Measurements from ENCODE around the gene ME3. TPM values are rescaled to one million over a fixed set of nuclear protein-coding genes. Genes with fewer than 3 reads are reported as not detected.

ME3 gene
- total RNA-seq, 1 experiment from 2014 or later, result 0.30 TPM

DNA sequence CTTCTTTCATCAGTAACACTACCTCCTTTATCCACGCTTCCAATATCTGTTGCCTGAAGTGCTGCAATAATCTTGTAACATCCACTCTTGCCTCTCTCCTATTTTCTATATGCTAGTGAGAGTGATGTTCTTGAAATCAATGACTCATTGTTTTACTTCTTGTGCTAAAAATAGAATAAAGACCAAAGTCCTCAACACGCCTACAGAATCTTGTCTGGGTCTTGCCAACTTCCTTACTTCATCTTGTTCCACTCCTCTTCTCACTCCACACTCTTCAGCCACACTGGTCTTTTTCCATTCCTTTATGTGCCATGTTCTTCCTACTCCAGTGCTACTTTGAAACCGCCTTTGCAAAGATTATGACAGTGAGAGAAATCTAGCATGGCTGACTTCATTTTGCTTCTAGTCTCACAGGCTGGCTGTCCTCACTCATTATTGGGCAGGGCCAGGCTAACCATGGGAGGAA lies 161.3 kb downstream of the ME3 start:
- Histone ChIP-seq H3K27ac (ENCODE audit: low read depth, low read length) (no peak overlapping the region), H3K4me2 (ENCODE audit: low read length) (peak overlapping the region; percentile 35), H3K4me3 (replicated peaks in 1 of 2; ENCODE audit: low read depth in 1 of 2, low read length in 2 of 2) (peak overlapping the region in 1 of 2 experiments; percentile 17; a peak in 1 of 4 replicates), H3K9me2 (ENCODE audit: insufficient read depth) (no peaks in the 10 kb centered on the region), H3K36me3 (ENCODE audit: control insufficient read depth in 1 of 2, insufficient read depth in 2 of 2, low read length in 2 of 2) (no peaks in the 10 kb centered on the region), H4K20me1 (ENCODE audit: insufficient read depth) (no peaks in the 10 kb centered on the region), H3K9ac (ENCODE audit: low read length) (no peak overlapping the region), H3K9me3 (ENCODE audit: control insufficient read depth in 1 of 2, insufficient read depth in 1 of 2, low read depth in 1 of 2, low read length in 2 of 2) (no peaks in the 10 kb centered on the region; a peak in 1 of 4 replicates), H2AFZ (ENCODE audit: low read depth, low read length, poor library complexity, severe bottlenecking) (peak overlapping the region; percentile 13), H3K4me1 (ENCODE audit: control insufficient read depth in 1 of 2, insufficient read depth in 2 of 2, low read length in 2 of 2) (peaks cover 12 to 25% of the 10 kb centered on the region in 2 experiments), H3K27me3 (ENCODE audit: insufficient read depth, low read length) (no peaks in the 10 kb centered on the region), H3K79me2 (ENCODE audit: insufficient read depth, low read length) (no peaks in the 10 kb centered on the region)
- ChIA-PET RAD21 (ENCODE audit: low non-redundant PET in 1 of 2, low total read pairs in 2 of 2, uncharacterized antibody in 2 of 2, unreplicated experiment in 2 of 2) (no interaction called here), POLR2A (no interaction called here), CTCF (no interaction called here)
- TF ChIP-seq, protein P1, sequence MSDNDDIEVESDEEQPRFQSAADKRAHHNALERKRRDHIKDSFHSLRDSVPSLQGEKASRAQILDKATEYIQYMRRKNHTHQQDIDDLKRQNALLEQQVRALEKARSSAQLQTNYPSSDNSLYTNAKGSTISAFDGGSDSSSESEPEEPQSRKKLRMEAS (IDR thresholded peaks at IDR 0.05), result no peak
- no peak for TF ChIP-seq SIN3A (IDR thresholded peaks at IDR 0.05; ENCODE audit: low read depth)
- TF ChIP-seq EGR1 (IDR thresholded peaks at IDR 0.05; ENCODE audit: low read depth), result 0 out of 2 replicates have a peak, but pooled peaks have one; percentile 18
- TF ChIP-seq ELF1 (IDR thresholded peaks at IDR 0.05; ENCODE audit: borderline replicate concordance, low read depth), result no peak
- TF ChIP-seq CEBPB (IDR thresholded peaks at IDR 0.05; ENCODE audit: low read depth), result no peak
- TF ChIP-seq FOSL1 (IDR thresholded peaks at IDR 0.05; ENCODE audit: low read depth), result peak; percentile 2
- no peak for ATAC-seq
- BruUV-seq (replicated peaks), result no TSS peak
- DNase-seq (ENCODE audit: low read depth, low spot score), result no peak
- intact Hi-C loops (cut with micrococcal nuclease), result no loop called here

DNA sequence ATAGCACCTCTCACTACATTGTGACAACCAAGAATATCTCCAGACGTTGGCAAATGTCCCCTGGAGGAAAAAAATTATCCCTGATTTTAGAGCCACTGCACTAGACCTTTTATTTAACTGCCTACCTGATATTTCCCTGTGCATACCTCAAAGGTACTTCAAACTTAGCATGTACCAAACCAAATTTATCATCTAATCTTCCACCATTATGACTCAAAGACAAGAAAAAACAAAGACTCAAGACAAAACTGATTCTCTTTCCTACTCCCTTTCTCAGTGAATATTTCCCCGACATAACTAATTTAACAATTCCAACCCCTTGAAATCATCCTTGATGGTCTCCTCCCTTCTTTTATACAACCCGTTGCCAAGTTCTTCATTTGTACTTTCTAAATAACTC lies 161.7 kb downstream of the ME3 start:
- Histone ChIP-seq H3K27ac (ENCODE audit: low read depth, low read length) (no peak overlapping the region), H3K27me3 (ENCODE audit: insufficient read depth, low read length) (no peaks in the 10 kb centered on the region), H3K9me2 (ENCODE audit: insufficient read depth) (no peaks in the 10 kb centered on the region), H4K20me1 (ENCODE audit: insufficient read depth) (no peaks in the 10 kb centered on the region), H3K4me2 (ENCODE audit: low read length) (peak overlapping the region; percentile 35), H3K4me1 (ENCODE audit: control insufficient read depth in 1 of 2, insufficient read depth in 2 of 2, low read length in 2 of 2) (peaks cover 12 to 20% of the 10 kb centered on the region in 2 experiments), H3K9ac (ENCODE audit: low read length) (no peak overlapping the region), H2AFZ (ENCODE audit: low read depth, low read length, poor library complexity, severe bottlenecking) (no peak overlapping the region), H3K36me3 (ENCODE audit: control insufficient read depth in 1 of 2, insufficient read depth in 2 of 2, low read length in 2 of 2) (no peaks in the 10 kb centered on the region), H3K9me3 (ENCODE audit: control insufficient read depth in 1 of 2, insufficient read depth in 1 of 2, low read depth in 1 of 2, low read length in 2 of 2) (no peaks in the 10 kb centered on the region; a peak in 1 of 4 replicates), H3K4me3 (replicated peaks in 1 of 2; ENCODE audit: low read depth in 1 of 2, low read length in 2 of 2) (peak overlapping the region in 1 of 2 experiments; percentile 17; a peak in 1 of 4 replicates), H3K79me2 (ENCODE audit: insufficient read depth, low read length) (no peaks in the 10 kb centered on the region)
- TF ChIP-seq SP1 (IDR thresholded peaks at IDR 0.05; ENCODE audit: low read depth) (0 out of 2 replicates have a peak, but pooled peaks have one; percentile 4), JUND (IDR thresholded peaks at IDR 0.05) (no peak)
- POLR2A ChIA-PET, result no interaction called here
- ATAC-seq (no peak), DNase-seq (ENCODE audit: low read depth, low spot score) (no peak)
- CTCF ChIA-PET, result no interaction called here
- intact Hi-C loops (cut with micrococcal nuclease), result no loop called here
- RAD21 ChIA-PET (ENCODE audit: low non-redundant PET in 1 of 2, low total read pairs in 2 of 2, uncharacterized antibody in 2 of 2, unreplicated experiment in 2 of 2), result no interaction called here
- no TSS peak for BruUV-seq (replicated peaks)

Measured in HCT116 (cell line).